ENCODE data around the gene SNCAIP.

DNA sequence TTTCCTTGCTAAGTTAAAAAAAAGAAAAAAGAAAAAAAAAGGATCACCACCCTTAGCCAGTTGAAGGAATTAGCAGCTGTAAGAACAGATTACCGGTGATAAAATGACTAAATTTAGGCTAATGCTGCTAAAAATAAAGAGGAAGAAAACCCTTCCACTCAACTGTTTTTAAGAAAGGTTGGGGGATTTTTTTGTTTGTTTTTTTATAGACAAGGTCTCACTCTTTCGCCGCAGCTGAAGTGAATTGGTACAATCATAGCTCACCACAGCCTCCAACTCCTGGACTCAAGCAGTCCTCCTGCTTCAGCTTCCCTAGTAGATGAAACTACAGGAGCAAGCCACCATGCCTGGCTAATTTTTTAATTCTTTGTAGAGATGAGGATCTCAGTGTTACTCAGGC is 101.7 kb downstream of the SNCAIP start:
- TF ChIP-seq POLR2A (IDR thresholded peaks at IDR 0.05; ENCODE audit: low read depth, low read length) (no peak), POLR2AphosphoS5 (IDR thresholded peaks at IDR 0.05; ENCODE audit: low read depth, low read length) (no peak), TAF1 (IDR thresholded peaks at IDR 0.05; ENCODE audit: borderline replicate concordance, low read depth, low read length) (no peak)

Measured in GM12892 (cell line).